ENCODE measurements around the gene CTNNA2.
"Not testable (repeated sequence)": the region's sequence is repeated elsewhere in the genome, so short reads cannot be mapped to it uniquely, and the experiment has no call there.

The CTNNA2 gene

DNA sequence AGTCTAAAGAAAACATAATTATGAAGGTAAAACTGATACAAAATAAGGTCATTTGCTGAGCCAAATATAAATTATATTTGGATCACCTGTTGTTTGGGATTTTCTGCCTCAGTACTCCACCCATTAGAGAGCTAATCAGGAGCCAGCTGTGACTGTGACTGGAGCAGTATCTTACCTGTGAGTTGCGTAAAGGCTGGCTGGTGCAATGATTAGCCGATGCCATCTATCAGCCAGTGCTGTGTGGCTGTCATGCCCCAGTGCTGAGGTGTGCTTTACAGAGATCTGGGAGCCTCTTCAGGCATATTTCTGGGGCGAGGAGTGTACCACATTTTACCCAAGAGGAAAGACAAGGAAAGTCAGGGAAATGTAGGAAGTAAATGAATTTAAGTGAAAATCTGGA is 599.9 kb downstream of the CTNNA2 start:
- DNase-seq = no peak

DNA sequence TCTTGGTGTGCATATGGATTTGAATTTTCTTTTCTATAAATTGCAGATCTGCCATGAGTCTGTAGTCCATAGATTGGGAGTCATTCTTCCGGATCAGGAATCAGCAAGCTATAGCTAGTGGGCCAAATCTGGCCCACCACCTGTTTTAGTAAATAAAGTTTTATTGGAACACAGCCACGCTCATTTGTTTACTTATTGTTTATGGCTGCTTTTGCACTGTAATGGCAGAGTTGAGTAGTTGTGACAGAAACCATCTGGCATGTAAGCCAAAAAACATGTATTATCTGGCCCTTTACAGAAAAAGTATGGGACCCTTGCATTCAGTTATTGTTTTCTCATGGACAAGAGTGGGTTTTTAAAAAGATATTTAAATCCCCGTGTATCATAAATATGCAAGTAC is 600.5 kb downstream of the CTNNA2 start:
- DNase-seq = no peak

DNA sequence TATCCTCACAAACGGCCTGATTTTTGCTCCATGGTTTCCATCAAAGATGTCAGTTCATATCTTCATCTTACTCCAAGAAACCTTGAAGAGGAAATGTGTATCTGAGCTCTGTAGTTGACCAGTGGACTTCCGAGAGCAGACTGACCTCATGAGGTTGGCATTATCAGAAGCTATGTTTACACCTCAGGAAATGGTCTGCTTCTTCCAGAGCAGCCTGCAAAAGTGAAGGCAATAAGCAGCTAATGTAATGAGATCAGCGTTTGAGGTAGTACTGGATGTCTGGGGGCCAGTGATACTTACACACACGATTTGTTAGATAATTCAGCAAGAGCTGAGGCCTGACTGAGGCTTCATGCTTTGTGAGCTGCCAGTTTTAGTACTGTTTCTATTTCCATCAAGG is 602.0 kb downstream of the CTNNA2 start:
- no peak for DNase-seq

DNA sequence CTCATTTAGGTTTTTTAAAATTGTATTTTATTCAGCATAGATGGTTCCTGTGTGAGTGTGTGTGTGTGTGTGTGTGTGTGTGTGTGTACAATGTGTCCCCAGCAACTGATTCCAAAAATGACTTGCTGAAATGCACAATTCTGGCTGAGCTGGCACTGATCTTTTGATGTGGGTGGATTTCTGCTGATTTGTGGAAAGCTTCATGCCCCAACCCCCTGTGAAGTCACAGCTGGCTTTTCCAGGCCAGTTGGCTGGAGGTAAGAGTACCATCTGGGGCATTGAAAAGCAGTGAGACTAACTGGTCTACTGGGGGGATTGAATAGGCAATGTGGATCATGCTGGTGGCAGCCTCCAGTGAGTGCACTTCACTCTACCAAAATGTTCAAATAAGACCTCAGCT is 604.5 kb downstream of the CTNNA2 start:
- DNase-seq = no peak

DNA sequence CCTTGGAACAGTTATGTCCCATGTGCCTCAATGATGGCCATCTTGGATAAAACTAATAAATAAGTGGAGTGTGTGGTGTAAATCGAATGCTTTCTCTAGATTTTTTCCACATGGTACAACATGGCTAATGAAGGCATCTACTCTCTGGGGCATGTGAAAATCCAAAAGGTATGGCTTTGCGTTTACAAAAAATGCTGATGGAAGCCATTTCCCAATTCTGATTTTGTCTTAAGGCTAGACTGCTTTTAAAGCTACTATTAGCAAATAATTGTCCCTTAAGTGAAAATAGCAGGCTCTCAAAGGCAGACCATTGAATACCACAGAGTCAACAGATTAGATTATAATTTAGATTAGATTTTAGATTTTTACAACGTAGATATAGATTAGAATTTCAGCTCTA is 608.0 kb downstream of the CTNNA2 start:
- DNase-seq = no peak

DNA sequence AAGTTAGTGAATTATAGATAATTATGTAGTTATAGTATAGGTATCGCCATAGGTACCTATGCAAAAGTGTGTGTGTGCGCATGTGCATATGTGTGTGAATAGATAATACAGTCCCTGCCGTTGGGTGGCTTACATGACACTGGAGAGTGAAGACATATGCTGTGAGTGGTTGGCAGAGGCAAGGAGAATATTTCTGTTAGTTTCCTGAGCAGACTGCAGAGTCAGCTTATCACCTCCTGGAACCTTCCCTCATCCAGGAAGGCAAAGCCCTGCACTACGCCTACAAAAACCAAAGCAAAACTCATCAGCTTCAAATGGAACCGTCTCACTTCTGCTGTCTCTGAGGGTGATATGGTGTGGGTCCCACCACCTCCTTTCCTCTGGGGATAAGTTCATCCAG is 609.8 kb downstream of the CTNNA2 start:
- no peak for DNase-seq

DNA sequence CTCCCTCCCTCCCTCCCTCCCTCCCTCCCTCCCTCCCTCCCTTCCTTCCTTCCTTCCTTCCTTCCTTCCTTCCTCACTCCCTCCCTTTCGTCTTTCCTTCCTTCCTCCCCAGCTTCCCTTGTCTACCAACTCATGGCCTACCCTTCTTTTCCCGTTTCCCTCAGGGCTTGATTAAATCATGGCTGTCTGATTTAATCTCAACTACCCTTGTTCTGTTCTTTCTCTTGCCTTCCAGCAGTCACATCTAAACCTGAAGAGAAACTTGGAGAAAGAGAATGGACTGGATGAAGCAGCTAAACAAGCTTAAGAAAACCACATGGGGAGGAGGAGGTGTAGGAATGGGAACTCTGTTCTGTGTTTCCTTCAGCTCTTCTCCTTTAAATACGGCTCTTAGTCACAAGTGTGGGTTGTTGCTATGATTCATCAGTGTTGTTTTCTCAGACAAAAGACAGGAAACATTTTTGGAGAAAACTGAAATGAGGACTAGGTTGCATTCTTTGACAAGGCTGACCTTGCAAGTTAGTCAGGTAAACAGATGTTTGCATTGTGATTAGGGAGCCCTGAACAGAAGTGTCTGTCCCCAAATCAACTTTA is 613.8 kb downstream of the CTNNA2 start:
- DNase-seq = peak; percentile 75

DNA sequence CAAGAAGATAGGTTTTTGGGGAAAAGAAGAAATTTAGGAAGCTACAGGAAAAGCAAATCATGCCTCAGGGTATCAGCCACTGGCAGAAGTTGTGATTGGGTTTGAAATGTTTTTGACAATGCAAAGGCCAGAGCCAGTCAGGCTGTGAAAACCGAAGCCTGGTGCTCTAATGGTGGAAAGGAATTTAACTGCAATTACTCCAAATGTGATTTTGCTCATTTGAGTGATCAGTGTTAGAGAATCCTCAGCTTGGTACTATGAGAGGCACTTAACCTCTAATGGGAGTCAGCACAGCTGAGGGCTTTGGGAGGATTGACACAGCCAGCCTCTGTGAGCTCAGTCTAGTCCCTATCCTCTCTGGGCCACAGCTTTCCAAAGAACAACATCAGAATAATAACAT is 615.2 kb downstream of the CTNNA2 start:
- no peak for DNase-seq

DNA sequence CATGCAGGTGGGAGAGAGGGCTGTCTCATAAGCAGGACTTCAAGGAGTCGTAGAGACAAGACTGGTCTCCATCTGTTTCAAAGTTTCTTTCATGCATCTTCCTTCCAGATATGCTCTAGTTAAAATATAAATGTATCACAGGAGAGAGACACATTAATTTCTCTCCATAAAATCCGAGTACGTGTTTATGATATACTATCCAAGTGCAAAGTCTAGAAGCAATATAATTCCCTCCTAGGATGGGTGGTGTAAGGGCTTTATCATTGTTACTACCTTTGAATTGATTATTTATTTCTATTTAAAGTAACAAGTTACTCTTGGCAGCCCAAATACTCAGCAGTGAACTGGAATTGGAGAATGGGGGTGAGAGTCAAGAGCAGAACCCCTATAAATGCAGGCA is 619.4 kb downstream of the CTNNA2 start:
- DNase-seq = no peak

DNA sequence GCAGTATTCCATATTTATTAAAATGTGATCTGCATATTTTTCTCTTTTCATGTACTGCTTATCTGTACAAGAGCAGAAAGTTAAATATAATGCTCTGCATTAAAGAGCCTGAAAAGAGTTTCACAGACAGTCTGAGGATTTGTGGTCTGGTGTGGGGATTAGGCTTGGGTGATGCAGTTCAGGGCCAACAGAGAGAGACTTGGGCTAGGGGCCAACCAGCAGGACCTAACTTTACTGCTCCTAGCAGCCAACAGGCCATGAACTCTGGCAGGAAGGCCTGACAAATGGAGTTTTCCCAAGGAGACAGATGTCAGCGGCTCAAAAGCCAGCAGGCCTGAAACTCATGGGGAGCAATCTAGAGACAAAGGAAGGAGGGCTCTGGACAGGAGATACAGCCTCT is 622.1 kb downstream of the CTNNA2 start:
- DNase-seq = no peak

DNA sequence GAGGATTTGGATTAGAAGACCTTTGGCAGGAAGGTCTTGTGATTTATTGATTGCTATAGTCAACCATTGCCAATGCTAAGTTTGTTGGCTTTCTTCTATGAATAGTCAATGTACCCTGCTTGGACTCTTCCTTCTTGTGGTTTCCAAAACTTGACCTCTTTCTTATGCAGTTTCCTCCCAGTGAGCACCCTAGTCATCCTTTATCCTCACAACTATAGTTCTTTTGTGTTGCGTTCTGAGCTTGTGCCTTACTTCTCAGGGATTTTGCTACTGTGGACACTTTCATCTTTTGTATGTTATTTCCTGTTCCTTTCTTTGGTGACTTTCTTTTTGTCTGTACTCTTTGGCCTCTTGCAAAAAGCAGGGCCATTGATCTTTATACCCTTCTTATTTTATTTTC is 623.5 kb downstream of the CTNNA2 start:
- DNase-seq = no peak

DNA sequence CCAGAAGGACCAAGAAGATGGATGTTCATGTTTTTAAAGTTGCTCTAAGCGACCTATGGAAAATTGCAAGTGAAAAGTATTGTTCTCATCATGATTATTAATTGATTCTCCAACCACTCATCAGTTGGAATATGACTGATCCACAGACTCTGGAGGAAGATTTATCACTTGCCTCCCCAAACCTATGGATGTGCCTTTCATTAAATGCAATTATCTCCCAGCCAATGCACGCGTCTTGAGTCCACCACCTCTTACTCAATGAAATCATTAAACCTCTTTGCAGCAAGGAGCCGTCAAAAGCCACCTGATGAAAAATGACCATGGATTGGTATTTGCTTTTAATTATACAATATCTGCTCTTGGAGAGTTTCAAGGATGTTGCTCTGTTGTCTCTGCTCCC is 626.1 kb downstream of the CTNNA2 start:
- no peak for DNase-seq

DNA sequence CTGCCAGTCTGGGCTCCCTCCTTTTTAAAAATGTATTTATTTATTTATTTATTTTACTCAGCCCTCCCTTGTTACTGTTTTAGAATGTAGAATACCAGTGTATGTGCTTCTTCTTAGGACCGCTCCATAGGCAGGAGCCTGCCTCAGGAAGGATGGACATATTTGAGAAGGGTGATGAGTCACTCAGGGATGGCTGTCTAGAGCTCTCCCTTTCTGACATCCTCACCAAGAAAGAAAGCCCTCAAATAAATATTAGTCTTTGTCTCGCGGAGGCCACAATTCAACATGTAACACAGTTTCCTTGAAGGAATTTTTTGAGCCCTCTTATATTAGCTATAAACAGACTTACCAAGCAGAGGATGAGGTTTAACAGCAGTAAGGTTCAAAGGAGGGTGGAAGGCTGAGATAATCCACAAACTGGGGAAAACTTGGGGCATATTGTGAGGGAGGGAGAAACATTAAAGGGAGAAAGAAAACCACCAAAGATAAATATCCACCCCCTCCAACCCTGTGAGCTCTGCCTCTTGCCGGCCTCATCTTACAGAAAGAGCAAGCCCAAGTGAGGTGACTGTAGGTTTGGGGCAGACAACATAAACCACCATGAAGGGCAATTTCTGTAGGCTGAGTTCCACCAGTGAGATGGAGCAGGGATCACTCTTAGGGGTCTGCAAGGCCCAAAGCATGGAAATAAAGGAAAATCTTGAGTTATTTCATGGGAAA is 628.3 kb downstream of the CTNNA2 start:
- no peak for DNase-seq

DNA sequence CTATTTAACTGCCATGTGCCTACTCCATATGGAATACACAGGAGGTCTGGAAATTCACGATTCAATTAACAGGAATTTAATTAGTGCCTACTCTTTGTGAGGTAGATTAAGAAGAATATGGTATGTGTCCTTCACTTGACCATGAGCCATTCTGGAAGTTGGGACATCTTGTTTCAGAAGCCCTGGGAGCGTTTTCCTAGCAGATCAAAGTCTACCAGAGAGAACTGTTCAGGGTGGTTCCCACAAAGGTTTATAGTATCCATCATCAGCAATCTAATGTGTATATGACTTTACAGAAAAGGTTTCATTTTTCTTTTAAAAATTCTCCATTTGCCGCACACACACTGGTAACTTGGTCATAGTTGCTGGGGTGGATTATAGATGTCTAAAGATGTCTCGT is 632.6 kb downstream of the CTNNA2 start:
- DNase-seq = no peak

DNA sequence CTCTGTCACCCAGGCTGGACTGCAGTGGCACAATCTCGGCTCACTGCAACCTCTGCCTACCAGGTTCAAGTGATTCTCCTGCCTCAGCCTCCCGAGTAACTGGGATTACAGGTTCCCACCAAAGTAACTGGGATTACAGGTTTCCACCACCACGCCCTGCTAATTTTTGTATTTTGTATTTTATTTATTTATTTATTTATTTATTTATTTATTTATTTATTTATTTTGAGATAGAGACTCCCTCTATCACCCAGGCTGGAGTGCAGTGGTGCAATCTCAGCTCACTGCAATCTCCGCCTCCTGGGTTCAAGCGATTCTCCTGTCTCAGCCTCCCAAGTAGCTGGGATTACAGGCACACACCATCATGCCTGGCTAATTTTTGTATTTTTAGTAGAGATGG is 633.9 kb downstream of the CTNNA2 start:
- not testable (repeated sequence) for DNase-seq

DNA sequence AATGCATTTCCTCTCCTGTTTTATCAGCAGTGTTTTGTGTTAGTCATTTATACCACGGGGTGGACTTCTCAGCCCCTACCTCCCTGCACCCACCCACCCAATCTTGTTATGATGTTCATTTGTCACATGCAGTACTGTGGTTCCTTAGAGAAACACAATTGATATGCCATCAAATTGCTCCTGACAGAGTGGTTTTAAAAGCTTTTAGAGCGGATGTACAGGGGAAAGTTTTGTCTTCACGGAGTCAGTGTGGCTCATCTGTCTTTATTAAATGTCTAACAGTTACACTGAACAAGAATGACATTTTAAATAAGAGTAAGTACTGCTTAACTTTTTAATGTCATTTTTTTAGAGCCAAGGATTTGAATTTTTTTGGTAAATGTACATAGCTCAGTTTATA is 634.8 kb downstream of the CTNNA2 start:
- DNase-seq = no peak

DNA sequence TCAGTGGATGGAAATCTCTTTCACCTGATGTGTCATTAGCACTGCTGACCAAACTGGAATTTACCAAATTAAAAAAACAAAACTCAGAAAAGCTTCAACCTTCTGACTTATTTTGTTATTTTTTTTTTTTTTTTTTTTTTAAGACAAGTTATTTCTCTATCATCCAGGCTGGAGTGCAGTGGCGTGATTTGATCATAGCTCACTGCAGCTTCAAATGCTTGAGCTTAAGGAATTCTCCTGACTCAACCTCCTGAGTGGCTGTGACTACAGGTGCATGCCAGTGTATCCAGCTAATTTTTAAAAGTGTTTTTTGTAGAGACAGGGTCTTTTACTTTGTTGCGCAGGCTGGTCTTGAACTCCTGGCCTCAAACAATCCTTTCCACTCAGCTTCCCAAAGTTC is 636.1 kb downstream of the CTNNA2 start:
- no peak for DNase-seq

DNA sequence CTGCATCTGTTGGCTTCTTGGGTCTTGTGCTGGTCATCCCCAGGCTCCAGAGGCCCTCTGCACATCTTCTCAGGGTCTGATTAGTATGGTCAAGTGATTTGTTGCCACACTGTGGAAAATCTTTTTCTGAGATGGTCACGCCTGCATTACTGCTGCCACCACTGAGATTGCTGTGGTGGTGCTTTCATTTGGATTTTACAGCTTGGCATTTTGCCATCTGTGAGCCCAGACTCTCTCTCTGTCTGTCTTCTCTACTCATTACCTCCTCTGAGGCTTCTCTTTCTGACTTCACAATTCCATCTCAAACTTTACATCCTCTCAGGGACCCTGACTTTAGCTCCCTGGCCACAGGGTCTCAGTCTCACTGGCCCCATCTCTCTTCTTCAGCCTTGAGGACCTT is 637.1 kb downstream of the CTNNA2 start:
- no peak for DNase-seq

DNA sequence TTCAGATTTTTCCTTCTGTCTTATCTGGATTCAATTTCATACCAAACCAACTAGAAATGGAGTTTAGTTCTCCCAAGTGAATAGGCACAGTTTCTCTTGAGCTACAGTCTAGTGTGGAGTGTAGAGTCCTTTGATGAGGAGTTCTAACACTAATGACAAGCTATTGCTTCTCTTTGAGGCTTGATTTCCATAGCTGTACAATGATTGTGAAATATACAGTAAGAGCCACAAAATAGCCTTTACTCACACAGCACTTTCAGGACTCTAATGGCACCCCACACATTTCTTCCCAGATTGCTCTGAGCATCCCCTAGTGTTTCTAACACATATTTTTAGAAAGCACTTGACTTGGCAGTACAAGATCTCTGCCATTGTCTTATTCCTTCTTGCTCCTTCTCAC is 638.4 kb downstream of the CTNNA2 start:
- no peak for DNase-seq

DNA sequence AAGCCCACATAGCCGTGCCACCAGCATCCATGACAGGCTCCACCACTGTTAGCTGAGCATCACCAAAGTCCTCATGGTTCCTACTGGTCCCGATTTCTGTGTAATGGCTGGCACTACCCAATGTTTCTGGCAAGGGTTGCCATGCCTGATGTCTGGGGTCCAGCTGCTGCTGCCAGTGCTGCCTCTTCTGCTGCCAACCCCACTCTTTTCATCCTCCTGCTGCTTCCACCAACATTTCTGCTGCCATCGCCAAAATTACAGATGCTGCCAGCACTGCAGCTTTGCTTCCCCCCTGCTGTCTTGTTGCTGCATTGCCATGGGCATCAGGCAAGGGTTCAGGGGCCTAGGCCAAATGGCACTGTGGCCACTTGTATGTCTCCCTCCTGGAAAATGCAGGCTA is 638.8 kb downstream of the CTNNA2 start:
- DNase-seq = no peak

DNA sequence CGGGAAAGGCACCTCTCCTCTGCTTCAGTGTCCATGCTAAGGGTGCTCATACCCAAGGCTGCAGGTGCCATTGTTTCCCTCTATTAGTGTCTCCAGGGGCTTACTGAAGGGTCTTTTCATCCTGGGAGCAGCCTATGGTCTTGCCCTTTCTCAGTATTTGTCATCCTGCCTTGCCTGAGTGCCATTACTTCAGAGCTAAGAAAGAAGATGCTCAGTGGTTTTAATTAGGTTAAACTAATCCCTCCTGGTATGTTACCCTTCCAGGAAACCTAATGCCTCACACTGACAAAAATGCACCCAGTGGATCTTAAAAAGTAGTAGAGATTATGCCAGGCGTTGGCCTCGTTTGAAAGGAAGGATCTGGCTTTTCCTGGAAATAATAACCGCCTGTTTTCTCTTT is 640.3 kb downstream of the CTNNA2 start:
- DNase-seq = no peak

DNA sequence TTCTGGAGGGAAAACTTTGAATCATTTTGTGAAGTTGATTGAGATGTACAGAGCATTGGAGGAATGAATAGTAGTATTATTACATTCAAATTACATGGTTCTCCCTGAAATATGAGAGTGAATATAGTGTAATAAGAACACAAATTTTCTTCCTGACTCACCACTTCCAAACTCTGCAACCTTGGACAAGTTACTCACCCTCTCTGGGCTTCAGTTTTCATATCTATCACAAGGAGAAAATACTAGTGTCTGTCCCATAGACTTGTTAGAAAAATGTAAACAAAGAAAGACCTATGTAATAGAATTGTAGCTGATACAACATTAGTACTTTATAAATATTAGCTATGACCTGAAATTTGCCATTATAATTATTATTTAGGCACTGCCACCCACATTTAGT is 640.9 kb downstream of the CTNNA2 start:
- no peak for DNase-seq

DNA sequence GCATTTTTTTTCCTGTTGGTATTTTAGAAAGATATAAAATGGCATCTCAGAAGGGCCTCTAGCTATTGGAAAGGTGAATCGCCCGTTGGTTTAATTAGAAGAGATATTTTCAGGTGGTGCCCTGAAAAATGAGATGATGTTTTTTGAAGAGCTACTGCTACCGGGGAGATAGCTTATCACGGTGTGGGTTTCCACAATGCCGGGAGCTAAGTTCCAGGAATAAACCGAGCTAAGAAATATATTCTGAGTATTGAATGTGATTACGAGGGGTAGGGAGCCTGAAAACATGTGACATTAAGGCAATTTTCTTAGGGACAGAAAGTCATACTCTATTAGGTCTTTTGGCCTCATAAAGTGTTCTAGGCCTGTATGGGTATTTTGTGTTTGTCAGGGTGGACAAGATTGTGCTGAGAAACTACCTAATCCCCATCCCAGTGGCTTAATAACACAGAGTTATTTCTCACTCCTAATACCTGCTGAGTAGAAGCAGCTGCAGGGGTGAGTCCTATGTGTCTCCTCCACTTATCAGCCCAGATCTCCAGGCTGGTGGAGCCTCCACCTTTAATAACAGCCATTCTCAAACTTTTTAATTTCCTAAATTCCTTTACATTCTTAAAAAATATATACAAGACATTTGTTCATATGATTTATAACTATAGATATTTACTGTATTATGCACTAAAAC is 641.5 kb downstream of the CTNNA2 start:
- no peak for DNase-seq

DNA sequence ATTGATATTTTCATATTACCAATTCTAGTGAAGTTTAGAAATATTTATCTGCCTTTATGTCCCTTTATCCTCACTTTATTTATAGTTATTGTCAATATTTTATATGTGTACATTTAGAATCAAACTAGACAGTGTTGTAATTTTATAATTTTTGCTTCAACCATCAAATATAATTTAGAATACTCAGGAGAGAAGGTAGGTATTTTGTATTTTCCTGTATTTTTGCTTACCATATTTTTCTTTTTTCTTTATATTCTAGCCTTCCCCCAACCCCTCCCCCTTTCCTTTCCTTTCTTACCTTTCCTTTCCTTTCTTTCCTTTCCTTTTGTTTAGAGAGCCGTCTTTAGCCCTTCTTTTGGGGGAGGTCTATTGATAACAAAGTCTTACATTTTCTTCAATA is 651.5 kb downstream of the CTNNA2 start:
- no peak for DNase-seq

Data from kidney glomerular epithelial cell (primary cell).